Dermis blood vessel endothelial cell (primary cell): ENCODE results near the gene MAP4K4. TPM values are rescaled to one million over a fixed set of nuclear protein-coding genes. Genes with fewer than 3 reads are reported as not detected.
"Not testable (repeated sequence)": the region's sequence is repeated elsewhere in the genome, so short reads cannot be mapped to it uniquely, and the experiment has no call there.

ENCODE experiments used
- DNase-seq: peaks from one replicate; pipeline ENCODE4 v3.0.0; 2010
- total RNA-seq: library from RNA; depleted of rRNA; stranded (reverse); fragments of >200 nt; gene quantifications from 2 replicates; pipeline ENCODE4 v1.2.3, GENCODE V29; 2014

MAP4K4 gene
- total RNA-seq, 1 donor from 2014 or later, result 192 TPM

- no peak for DNase-seq
These were observed 47.3 kb downstream of the MAP4K4 start for GRCh38 chr2:101744832-101745231.

DNA sequence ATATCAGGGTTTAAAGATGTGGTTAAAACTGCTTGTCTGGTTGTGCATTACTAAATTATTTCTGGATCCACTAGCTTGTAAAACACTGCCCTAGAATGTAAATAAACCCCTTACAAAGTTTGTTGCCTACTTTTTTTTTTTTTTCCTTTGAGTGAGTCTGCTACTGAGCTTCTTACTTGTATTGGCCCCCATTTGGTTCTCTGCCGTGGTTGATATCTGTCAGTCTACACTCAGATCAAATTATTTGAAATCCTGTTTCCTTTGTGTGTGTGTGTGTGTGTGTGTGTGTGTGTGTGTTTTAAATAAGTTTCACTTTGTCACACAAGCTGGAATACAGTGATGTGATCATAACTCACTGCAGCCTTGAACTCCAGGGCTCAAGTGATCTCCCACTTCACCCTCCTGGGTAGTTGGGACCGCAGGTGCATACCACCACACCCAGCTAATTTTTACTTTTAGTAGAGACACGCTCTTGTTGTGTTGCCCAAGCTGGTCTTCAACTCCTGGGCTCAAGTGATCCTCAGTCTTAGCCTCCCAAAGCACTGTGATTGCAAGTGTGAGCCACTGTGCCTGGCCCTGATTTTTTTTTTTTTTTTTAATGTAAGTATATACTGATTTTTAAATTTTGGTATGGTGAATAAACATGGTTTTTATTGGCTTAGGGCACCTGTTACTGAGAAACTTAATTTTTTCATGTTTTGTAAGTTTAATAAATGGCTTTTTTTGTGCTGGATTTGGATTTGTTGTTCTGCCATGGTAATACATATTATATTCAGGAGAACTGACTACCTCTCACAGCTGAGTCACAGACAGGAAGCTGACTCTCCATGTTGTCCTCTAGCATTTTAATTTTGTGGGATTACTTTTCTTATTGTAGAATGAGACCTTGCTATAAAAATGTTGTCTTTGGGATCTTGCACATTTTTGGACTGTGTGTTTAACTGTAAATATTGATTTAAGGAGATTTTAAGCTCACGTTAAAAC lies 48.5 kb downstream of the MAP4K4 start:
- peak; percentile 82 for DNase-seq

DNA sequence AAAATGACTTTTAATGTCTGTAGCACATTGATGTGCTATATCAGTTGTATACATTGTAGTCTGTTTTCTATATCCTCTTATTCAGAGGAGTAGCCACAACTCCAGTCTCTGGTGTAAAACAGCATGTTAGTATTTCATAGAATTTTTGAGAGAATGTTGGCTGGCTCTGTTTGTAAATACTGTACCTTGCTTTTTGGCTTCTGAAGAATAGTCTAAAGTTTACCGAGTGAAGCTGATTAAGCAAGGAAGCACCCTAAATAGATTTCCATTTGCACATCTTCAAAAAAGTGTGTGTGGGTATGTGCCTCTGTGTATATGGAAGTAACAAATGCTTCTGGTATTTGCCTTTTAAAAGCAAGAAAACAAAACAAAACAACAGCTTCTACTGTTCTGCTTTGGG lies 50.5 kb downstream of the MAP4K4 start:
- no peak for DNase-seq

DNA sequence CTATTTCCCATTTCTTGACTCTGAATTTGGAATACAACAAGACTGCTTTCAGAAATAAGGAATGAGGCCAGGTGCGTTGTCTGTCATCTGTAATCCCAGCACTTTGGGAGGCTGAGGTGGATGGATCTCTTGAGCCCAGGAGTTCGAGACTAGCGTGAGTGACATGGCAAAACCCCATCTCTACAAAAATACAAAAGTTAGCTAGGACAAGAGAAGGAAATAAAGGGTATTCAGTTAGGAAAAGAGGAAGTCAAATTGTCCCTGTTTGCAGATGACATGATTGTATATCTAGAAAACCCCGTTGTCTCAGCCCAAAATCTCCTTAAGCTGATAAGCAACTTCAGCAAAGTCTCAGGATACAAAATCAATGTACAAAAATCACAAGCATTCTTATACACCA lies 51.0 kb downstream of the MAP4K4 start:
- not testable (repeated sequence) for DNase-seq

DNA sequence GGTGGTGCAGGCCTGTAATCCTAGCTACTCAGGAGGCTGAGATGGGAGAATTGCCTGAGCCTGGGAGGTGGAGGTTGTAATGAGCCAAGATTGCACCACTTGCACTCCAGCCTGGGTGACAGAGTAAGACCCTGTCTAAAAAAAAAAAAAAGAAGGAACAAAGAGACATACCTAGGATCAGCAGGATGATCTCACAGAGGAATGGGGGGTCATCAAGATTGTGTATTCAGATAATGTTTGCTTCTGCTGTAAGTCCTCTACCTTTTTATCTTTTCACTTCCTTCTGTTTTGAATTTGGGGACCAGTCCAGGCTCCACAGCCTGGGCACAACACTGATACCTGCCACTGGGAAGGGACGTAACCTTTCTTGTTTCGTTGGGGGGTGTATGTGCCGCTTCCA lies 53.2 kb downstream of the MAP4K4 start:
- no peak for DNase-seq

DNA sequence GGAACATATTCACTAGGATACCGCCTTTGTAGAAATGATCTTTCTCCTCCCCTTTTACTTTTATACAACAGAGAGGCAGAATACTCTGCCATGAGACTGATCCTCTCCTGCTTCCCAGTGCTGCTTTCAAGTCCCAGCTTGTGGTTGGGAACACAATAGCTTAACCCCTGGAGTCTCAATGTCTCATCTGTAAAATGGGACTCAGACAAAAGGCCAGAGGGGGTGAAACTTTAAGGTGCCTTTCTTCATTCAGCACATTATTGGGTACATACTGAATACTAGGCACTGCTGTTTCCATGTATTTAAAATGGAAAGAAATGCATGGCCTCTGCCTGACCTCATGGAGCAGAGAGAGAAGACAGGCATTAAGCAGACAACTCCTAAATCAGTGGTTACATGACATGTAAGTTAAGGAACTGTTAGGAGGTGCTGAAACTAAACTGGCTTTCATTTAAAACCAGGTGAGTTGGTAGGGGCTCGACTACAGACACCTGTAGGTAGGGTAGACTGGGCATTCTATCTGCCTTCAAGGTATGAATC lies 53.8 kb downstream of the MAP4K4 start:
- no peak for DNase-seq

GRCh38 chr2:101751875-101752619 lies 54.5 kb downstream of the MAP4K4 start:
- no peak for DNase-seq

DNA sequence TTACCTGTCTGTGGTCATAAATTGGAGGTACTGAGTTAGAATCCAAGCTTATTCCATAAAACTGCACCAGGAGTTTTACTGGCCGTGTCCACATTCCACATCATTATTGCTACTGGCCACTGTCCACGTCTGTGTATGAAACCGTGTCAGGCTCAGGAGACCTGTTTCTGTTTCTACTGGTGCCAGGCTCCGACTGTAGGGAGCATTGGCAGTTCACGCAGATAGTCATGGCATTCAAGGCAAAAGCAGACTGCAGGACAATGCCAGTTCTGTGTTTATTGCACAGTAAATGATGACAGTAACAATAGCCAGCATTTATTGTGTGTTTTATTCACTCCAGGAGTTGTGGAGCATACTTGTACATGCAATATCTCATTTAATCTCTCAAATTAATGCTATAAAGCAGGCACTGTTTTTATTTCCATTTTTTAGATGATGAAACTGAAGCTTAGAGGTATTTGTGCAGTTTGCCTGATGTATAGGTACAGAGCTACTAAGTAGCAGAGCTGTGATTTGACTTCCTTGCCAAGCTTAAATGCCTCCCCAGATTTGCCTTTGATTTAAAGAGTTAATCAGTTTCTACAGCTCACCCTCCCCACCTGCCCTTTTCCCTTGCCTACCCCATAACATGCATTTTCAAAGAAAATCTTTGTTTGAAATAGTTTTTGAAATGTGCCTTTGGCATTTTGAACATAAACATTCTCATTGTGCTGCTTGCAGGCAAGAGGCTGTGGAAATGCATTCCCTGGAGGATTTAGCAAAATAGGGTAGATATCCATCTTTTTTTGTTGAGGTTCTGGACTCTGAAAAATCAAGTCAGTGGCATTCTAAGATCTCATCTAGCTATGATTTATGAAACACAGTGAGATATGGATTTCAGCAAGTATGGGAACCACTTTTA lies 55.5 kb downstream of the MAP4K4 start:
- DNase-seq, result no peak

GRCh38 chr2:101753720-101754490 lies 56.4 kb downstream of the MAP4K4 start:
- no peak for DNase-seq

GRCh38 chr2:101754618-101755017 lies 57.1 kb downstream of the MAP4K4 start:
- DNase-seq, result no peak

DNA sequence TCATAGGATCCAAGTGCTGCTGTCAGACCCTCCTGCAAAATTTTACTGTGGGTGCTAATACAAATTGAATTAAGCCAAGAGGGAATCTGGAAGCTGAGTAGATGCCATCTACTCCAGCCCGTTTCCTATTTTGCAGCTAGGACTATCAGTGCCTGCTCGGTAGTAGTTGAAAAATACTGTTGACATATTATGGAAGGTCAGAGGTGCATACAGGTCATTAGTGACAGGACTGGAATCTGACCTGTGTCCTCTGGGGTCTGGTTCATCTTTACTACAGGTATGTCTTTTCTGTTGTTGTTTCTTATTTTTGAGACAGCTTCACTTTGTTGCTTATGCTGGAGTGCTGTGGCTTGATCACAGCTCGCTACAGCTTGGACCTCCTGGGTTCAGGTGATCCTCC lies 58.8 kb downstream of the MAP4K4 start:
- no peak for DNase-seq

DNA sequence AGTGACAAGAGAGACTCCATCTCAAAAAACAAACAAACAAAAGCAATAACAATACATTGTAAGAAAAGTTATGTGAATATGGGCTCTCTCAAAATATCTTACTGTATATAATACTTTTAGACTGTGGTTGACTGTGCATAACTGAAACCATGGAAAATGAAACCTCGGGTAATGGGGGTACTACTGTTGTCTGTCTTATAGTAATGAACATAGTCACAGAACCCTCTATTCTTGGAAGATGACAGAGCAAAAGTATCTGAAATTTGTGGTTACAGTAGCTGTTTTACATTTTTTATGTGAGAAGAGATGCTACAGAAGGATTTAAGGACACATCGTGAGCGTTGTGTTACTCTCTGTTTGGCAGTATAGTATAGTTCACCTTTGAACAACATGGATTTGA lies 60.5 kb downstream of the MAP4K4 start:
- DNase-seq, result no peak

- DNase-seq, result peak; percentile 95
These were observed 61.7 kb downstream of the MAP4K4 start for GRCh38 chr2:101759162-101759561.

- no peak for DNase-seq
These were observed 65.1 kb downstream of the MAP4K4 start for GRCh38 chr2:101762451-101763171.

- DNase-seq, result no peak
These were observed 66.2 kb downstream of the MAP4K4 start for GRCh38 chr2:101763496-101764333.

- DNase-seq, result peak; percentile 64
These were observed 68.8 kb downstream of the MAP4K4 start for GRCh38 chr2:101766337-101766736.

DNA sequence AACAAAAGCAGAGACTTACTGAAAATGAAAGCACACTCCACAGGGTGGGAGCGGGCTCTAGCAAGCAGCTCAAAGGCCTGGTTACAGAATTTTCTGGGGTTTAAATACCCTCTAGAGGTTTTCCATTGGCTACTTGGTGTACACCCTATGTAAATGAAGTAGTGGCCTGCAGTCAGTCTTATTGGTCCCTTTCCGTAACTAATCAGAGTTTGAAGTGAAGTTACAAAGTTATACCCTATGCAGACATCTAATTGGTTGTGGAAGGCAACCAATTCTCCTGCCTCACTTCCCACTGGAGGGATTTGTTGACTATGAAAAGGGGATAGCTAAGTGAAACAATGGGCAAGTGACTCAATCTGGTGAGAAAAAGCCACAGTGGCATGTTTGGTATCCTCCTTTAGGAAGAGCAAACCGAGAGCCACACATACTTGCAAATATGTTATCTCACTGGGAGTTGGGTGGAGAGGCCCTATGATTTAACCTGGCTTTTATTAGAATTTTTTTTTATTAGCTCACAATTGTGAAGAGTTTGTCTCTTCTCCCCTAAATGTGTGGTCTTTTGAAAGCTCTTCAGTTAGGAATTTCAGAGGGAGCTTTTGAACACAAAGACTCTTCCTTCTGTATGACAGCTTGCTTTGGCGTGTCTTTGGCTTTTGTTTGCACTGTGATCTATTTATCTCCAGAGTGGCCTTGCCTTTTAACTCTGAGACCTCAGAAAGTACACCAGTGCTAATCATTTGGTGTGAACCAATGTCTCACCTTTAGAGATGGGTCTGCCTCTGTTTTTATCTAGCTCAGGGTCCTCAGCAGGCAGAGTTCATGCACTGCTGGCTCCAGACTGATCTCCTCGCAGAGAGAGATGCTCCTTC lies 69.6 kb downstream of the MAP4K4 start:
- DNase-seq, result peak; percentile 90

DNA sequence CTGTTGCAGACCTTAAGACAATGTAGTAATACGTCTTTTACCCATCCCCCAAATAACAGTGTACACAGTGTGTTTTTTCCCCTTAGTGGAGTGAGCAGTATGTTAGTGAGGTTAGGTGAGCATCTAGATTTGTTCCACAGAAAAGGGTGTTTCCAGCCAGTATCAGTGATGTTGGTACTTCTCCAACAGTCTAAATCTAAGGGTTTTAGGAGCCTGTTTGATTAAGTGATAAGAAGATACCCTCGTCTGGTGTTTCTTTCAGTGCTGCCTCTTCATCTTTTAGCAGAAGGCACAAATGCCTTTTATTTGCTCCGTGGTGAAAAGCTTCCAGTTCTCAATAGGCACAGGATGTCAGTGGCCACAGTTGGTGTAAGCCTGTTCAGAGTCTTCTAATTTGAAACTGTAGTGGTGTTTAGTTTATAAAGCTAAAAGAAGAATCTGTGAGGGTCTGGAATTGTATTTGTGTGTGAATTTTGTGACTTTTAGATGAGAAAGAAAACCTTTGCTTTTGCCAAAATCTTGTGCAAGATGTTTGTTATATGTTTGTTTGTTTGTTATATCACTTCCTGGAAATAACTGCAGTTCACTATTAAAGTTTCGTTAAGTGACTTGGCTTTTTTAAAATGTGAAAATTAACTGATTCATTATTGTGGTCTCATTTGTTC lies 71.2 kb downstream of the MAP4K4 start:
- no peak for DNase-seq
